Heart left ventricle (tissue), 16 donors: ENCODE results near the gene PCNT. TPM values are rescaled to one million over a fixed set of nuclear protein-coding genes. Genes with fewer than 3 reads are reported as not detected.

ENCODE experiments used
- ATAC-seq, 4 donors: fragments of 200-7000 bp; cut with Tn5 transposase; one replicate each; pipeline ENCODE4 v1.9.1; 2020 to 2022; ENCODE audit warnings: moderate library complexity in 4 of 4, mild to moderate bottlenecking in 3 of 4, moderate number of reproducible peaks in 1 of 4
- DNase-seq, 5 donors: peaks; one replicate each; pipeline ENCODE4 v3.0.0-alpha.2; 2020
- H3K27ac ChIP-seq, 12 donors: fragments of 200-600 bp; sonication (generic) in 4 of 12; one replicate each; pipeline versions ENCODE4 v1.5.0 to v1.8.0; 2016 to 2022; ENCODE audit warnings: mild to moderate bottlenecking in 2 of 12
- H3K27me3 ChIP-seq, 9 donors: fragments of 200-600 bp; sonication (generic) in 2 of 9; one replicate each; pipeline versions ENCODE4 v1.5.1 to v1.8.0; 2016 to 2022; ENCODE audit warnings: mild to moderate bottlenecking in 3 of 9
- H3K36me3 ChIP-seq, 9 donors: fragments of 200-600 bp; sonication (generic) in 2 of 9; one replicate each; pipeline versions ENCODE4 v1.5.0 to v1.8.0; 2018 to 2022; ENCODE audit warnings: mild to moderate bottlenecking in 2 of 9
- H3K4me1 ChIP-seq, 12 donors: fragments of 200-600 bp; sonication (generic) in 4 of 12; one replicate each; pipeline versions ENCODE4 v1.5.0 to v1.8.0; 2016 to 2022; ENCODE audit warnings: mild to moderate bottlenecking in 3 of 12
- H3K4me3 ChIP-seq, 12 donors: fragments of 200-600 bp; sonication (generic) in 4 of 12; one replicate each; pipeline versions ENCODE4 v1.5.0 to v1.8.0; 2017 to 2022; ENCODE audit warnings: mild to moderate bottlenecking in 9 of 12, moderate library complexity in 4 of 12
- H3K9me3 ChIP-seq, 12 donors: fragments of 200-600 bp; sonication (generic) in 4 of 12; one replicate each; pipeline versions ENCODE4 v1.5.0 to v1.8.0; 2016 to 2022; ENCODE audit warnings: mild to moderate bottlenecking in 1 of 12
- POLR2A ChIP-seq, 2 donors: fragments of 450-650 bp; IDR thresholded peaks; one replicate each; pipeline ENCODE4 v1.6.1; 2017; ENCODE audit warnings: antibody characterized with exemption in 2 of 2, mild to moderate bottlenecking in 2 of 2, moderate library complexity in 2 of 2
- WGBS, 4 donors: extraction: QIAGEN DNeasy Blood & Tissue Kit in 2 of 4; methylation state at CpG; one replicate each; pipeline versions ENCODE4 v1.1.5 to v1.1.7; 2013 to 2018; 5-methylcytosine and 5-hydroxymethylcytosine counted together
- intact Hi-C, 10 donors: fragments of 100-400 bp; cut with DNase I; formaldehyde crosslinking; loops; one replicate each; pipeline versions ENCODE4 v1.11.1 to v1.14.2; 2022
- polyA plus RNA-seq, 2 donors: library from polyadenylated mRNA; stranded (reverse); fragments of 200-250 nt; gene quantifications; one replicate each; pipeline ENCODE4 v1.2.3, GENCODE V29; 2013
- total RNA-seq, 9 donors: library from RNA; depleted of rRNA in 2 of 9; stranded (reverse); fragments of >200 nt in 2 of 9; fragmentation: NEBNext Ultra II Directional in 3 of 9; extraction: Animal tissue kit (Norgen Biotek cat#: 25700) in 3 of 9; gene quantifications; one replicate each; pipeline versions ENCODE4 v1.1.0 to v1.2.4, GENCODE V29; 2016 to 2023
- TF ChIP-seq, protein P1 (sequence below), 12 donors: fragments of 200-600 bp; sonication (generic) in 4 of 12; IDR thresholded peaks; one replicate each; pipeline versions ENCODE4 v1.5.0 to v1.8.0; 2018 to 2022; ENCODE audit warnings: antibody characterized with exemption in 12 of 12, mild to moderate bottlenecking in 5 of 12
- donor health status: ischemic (EF 13 %, LVEDD 7.1; RV severe dilation, severe dysfunction).
- donor health status: healthy with polysubstance abuse.
- donor health status: DM: no; HTN: yes; CAD: no.
- donor health status: DM: no; HTN: no; CAD: no.
- donor health status: ischemic (EF 25% LVEDD 6.9; RV normal size, moderate dysfunction).
- donor health status: ischemic (EF 25% LVEDD 5.7; RV mildly dilated, moderate dysfunction).
- donor health status: healthy.
- donor health status: DM: yes; HTN: yes; CAD: no.
- donor health status: ischemic (EF 35%, LVEDD 5.7; RV mildly dilated, moderate dysfunction).
- donor health status: nonischemic (EF 11% LVEDD 7.7; RV severe dilation, severe dysfunction).
- donor health status: DM: yes; HTN: yes; CAD: no.
- donor health status: PGD.
- donor health status: ischemic (EF 29% LVEDD 5.4; RV normal size, mild dysfunction).
- donor health status: nonischemic (EF 23%, LVEDD 6.1; RV moderate dilation, normal function).

PCNT gene
- total and polyA plus RNA-seq, 11 donors = 17.0 to 73.0 (median 36.7) TPM

DNA sequence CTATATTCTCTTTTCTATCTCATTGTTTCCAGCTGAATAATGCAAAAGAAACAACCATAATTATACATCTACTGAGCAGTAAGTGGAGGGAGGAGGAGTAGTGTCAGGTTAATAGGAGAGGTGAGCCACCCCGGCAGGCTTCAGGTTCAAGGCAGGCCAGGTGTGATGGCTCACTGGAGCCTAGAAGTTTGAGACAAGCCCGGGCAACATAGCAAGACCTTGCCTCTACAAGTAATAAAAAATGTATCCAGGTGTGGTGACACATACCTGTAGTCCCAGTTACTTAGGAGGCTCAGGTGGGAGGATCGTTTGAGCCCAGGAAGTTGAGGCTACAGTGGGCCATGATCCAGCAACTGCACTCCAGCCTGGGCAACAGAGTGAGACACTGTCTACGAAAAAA lies 132.8 kb downstream of the PCNT start:
- H3K27ac ChIP-seq = peak overlapping the region in 7 of 12 donors; percentile 63 to 100 (median 97)
- no peak for TF ChIP-seq POLR2A (IDR thresholded peaks at IDR 0.05)
- TF ChIP-seq, protein P1, sequence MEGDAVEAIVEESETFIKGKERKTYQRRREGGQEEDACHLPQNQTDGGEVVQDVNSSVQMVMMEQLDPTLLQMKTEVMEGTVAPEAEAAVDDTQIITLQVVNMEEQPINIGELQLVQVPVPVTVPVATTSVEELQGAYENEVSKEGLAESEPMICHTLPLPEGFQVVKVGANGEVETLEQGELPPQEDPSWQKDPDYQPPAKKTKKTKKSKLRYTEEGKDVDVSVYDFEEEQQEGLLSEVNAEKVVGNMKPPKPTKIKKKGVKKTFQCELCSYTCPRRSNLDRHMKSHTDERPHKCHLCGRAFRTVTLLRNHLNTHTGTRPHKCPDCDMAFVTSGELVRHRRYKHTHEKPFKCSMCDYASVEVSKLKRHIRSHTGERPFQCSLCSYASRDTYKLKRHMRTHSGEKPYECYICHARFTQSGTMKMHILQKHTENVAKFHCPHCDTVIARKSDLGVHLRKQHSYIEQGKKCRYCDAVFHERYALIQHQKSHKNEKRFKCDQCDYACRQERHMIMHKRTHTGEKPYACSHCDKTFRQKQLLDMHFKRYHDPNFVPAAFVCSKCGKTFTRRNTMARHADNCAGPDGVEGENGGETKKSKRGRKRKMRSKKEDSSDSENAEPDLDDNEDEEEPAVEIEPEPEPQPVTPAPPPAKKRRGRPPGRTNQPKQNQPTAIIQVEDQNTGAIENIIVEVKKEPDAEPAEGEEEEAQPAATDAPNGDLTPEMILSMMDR (IDR thresholded peaks at IDR 0.05) = no peak
- H3K4me3 ChIP-seq = peak overlapping the region in 5 of 12 donors; percentile 95 to 100 (median 97)
- intact Hi-C loops = no loop called here
- ATAC-seq = no peak
- peaks cover 3 to 68% (median 44%) of the 10 kb centered on the region in 12 donors for H3K4me1 ChIP-seq
- DNase-seq = no peak
- no peaks in the 10 kb centered on the region for H3K9me3 ChIP-seq
- peaks cover 0 to 7% (median 0%) of the 10 kb centered on the region in 9 donors for H3K36me3 ChIP-seq
- H3K27me3 ChIP-seq = no peaks in the 10 kb centered on the region
- 86 to 96% (median 91%) methylated on average over 4 of the region's 4 CpGs for WGBS, 4 donors

DNA sequence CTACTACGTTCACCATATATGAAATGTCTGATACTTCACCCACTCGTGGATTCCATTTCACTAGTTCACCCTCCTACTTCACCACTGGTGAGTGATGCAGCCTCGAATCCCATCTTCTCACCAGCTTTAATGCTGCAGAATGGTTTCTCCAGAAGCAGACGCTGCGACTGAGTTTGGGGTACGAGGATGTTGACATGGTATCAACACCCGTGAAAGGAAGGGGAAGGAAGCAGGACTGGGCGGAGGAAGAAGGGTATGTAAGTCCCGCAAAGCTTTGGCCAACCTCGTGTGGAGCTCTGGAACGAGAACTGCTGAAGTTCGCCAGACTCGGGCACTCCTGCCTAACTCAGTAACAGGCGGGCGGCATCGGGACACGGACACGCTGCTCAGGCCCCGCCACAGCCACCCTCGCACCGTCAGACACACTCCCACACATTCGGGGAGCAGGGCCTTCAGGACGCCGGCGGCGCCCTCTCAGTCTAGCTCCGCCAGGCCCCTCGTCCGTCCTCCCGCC lies 133.9 kb downstream of the PCNT start:
- ATAC-seq (peak in 3 of 4 donors; percentile 17 to 30 (median 20)), DNase-seq (peak; percentile 44 to 79 (median 56))
- intact Hi-C loops = no loop called here
- TF ChIP-seq POLR2A (IDR thresholded peaks at IDR 0.05) = no peak
- TF ChIP-seq, protein P1 (IDR thresholded peaks at IDR 0.05) = no peak
- Histone ChIP-seq H3K36me3 (peaks cover 0 to 7% (median 0%) of the 10 kb centered on the region in 9 donors), H3K27me3 (no peaks in the 10 kb centered on the region), H3K4me3 (peak overlapping the region; percentile 63 to 100 (median 96)), H3K4me1 (peaks cover 3 to 74% (median 47%) of the 10 kb centered on the region in 12 donors), H3K9me3 (no peaks in the 10 kb centered on the region), H3K27ac (peak overlapping the region; percentile 92 to 100 (median 96))
- WGBS, 4 donors = 1% methylated on average over 22 to 30 of the region's 30 CpGs

DNA sequence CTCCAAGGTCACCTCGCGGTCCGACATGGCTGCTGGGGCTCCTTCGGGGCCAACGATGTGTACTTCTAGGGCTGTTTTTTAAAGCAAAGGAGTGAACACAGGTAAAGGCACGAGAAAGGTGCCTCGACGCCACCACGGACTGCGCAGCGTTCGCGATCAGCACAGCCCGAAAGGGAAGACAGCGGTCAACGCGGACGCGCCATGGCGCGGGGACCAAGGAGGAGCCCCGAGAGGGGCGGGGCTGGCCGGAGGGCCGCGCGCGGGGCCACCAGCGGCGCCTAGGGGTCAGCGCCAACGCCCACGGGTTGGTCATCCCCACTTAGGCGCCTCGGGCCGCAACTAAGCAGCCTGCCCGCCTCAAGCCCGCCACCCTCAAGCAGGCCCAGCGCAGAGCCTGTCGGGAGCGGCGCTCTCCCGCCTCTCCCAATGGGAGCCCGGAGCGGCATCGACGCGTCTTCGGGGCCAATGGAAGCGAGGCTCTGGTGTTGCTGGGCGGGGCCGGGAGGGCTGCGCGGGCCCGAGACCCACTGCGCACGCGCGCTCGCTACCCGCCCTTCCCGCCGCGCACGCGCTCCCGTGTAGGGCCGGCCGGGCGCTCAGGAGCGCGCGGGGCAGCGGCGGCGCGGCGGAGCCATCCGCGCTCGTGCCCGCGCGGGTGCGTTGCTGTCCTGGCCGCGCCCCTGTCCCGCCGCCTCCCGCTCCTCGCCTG lies 134.5 kb downstream of the PCNT start, which contains the start of gene DIP2A:
DIP2A (plus strand) TSS at position 577 of the 709 bp plus-strand sequence. CDS start 241 bp downstream, outside the sequence.
- peak; percentile 95 to 98 (median 96) for ATAC-seq
- intact Hi-C loops = loop anchor here in 1 of 10 donors (1.0 kb wide), 1 partner anchor 177 kb away; the partner anchor contains the start of gene PRMT2
- Histone ChIP-seq H3K4me3 (peak within 1 kb of the TSS; percentile 77 to 100 (median 97)), H3K36me3 (peaks cover 0 to 11% (median 4%) of the 10 kb centered on the region in 9 donors), H3K27ac (peak within 1 kb of the TSS; percentile 92 to 100 (median 96)), H3K4me1 (peaks cover 3 to 74% (median 47%) of the 10 kb centered on the region in 12 donors), H3K27me3 (no peaks in the 10 kb centered on the region), H3K9me3 (no peaks in the 10 kb centered on the region)
- DNase-seq = peak; percentile 96 to 99 (median 98)
- TF ChIP-seq, protein P1 (IDR thresholded peaks at IDR 0.05) = peak in 2 of 12 donors; percentile 17 to 27
- TF ChIP-seq POLR2A (IDR thresholded peaks at IDR 0.05) = peak; percentile 87 to 98
- 0% methylated on average over 6 to 91 of the region's 91 CpGs for WGBS, 4 donors

DNA sequence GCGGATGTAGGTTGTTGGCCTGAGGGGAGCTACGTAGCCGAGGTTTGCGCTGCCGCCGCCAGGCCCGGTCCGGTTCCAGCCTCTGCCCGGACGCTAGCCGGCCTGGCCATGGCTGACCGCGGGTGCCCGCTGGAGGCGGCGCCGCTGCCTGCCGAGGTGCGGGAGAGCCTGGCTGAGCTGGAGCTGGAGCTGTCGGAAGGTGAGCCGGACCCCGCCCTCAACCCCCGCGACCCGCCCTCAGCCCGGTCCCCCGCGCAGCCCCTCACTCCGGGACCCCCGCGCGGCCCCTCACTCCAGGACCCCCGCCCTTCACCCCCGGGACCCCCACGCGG lies 135.0 kb downstream of the PCNT start:
- Histone ChIP-seq H3K4me1 (peaks cover 3 to 73% (median 45%) of the 10 kb centered on the region in 12 donors), H3K27ac (peak overlapping the region; percentile 84 to 97 (median 94)), H3K4me3 (peak overlapping the region; percentile 77 to 100 (median 97)), H3K36me3 (peaks cover 0 to 12% (median 4%) of the 10 kb centered on the region in 9 donors), H3K27me3 (no peaks in the 10 kb centered on the region), H3K9me3 (no peaks in the 10 kb centered on the region)
- 0 to 1% (median 0%) methylated on average over 6 to 36 of the region's 36 CpGs for WGBS, 4 donors
- intact Hi-C loops = loop anchor here in 1 of 10 donors (1.0 kb wide), 1 partner anchor 176 kb away; the partner anchor contains the start of gene PRMT2
- DNase-seq (no peak), ATAC-seq (no peak)
- TF ChIP-seq, protein P1 (IDR thresholded peaks at IDR 0.05) = no peak
- TF ChIP-seq POLR2A (IDR thresholded peaks at IDR 0.05) = no peak
